Adrenal gland (tissue), 12 donors: ENCODE data around the gene IL3. TPM values are rescaled to one million over a fixed set of nuclear protein-coding genes. Genes with fewer than 3 reads are reported as not detected.

Experiments used
- DNase-seq, 7 donors: peaks; one replicate each; pipeline ENCODE4 v3.0.0-alpha.2; 2019 to 2020
- H3K27ac ChIP-seq, 5 donors: fragments of 200-600 bp; sonication (generic) in 4 of 5; 1 replicate in 3 of 5; 2 replicates in 2 of 5; pipeline versions ENCODE4 v1.5.1 to v1.8.0; 2016 to 2020; ENCODE audit warnings: mild to moderate bottlenecking in 1 of 5
- H3K27me3 ChIP-seq: fragments of 200-600 bp; 2 replicates; pipeline ENCODE4 v1.8.0; 2021
- H3K36me3 ChIP-seq, 2 donors: fragments of 200-600 bp; replicated peaks in 1 of 2; 1 replicate in 1 of 2; 2 replicates in 1 of 2; pipeline versions ENCODE4 v1.5.1 to v1.8.0; 2018 to 2022
- H3K4me1 ChIP-seq, 2 donors: fragments of 200-600 bp; replicated peaks in 1 of 2; 1 replicate in 1 of 2; 2 replicates in 1 of 2; pipeline versions ENCODE4 v1.5.1 to v1.8.0; 2018 to 2021
- H3K4me3 ChIP-seq, 4 donors: fragments of 200-600 bp; sonication (generic) in 3 of 4; one replicate each; pipeline ENCODE4 v1.5.1; 2016 to 2018
- H3K9me3 ChIP-seq, 3 donors: fragments of 200-600 bp; sonication (generic) in 1 of 3; replicated peaks in 1 of 3; 1 replicate in 2 of 3; 2 replicates in 1 of 3; pipeline versions ENCODE4 v1.5.1 to v1.8.0; 2016 to 2021
- CTCF ChIP-seq, 6 experiments: fragments of 450-650 bp in 4 of 6; fragments of 200-600 bp in 2 of 6; sonication (generic) in 1 of 6; IDR thresholded peaks; 1 replicate in 5 of 6; 2 replicates in 1 of 6; pipeline versions ENCODE4 v1.5.1 to v1.8.0; 2016 to 2021; ENCODE audit warnings: antibody characterized with exemption in 6 of 6, mild to moderate bottlenecking in 2 of 6, moderate library complexity in 1 of 6
- POLR2A ChIP-seq, 2 donors: fragments of 450-650 bp; IDR thresholded peaks; one replicate each; pipeline ENCODE4 v1.6.1; 2017; ENCODE audit warnings: antibody characterized with exemption in 2 of 2, mild to moderate bottlenecking in 2 of 2, moderate library complexity in 1 of 2
- WGBS, 4 donors: extraction: QIAGEN DNeasy Blood & Tissue Kit in 2 of 4; methylation state at CpG; one replicate each; pipeline versions ENCODE4 v1.1.5 to v1.1.7; 2013 to 2017; 5-methylcytosine and 5-hydroxymethylcytosine counted together
- intact Hi-C, 2 donors: fragments of 100-400 bp; cut with DNase I; formaldehyde crosslinking; loops; one replicate each; pipeline versions ENCODE4 v1.14.1 to v1.15.0; 2022 to 2023
- polyA plus RNA-seq, 3 donors: library from polyadenylated mRNA; stranded (reverse); fragments of 200-250 nt in 2 of 3; fragments of 350-450 nt in 1 of 3; fragmentation: Illumina TruSeq in 1 of 3; extraction: RNeasy Lipid Tissue Mini Kit (QIAGEN cat#74804) in 1 of 3; gene quantifications; one replicate each; pipeline ENCODE4 v1.2.3, GENCODE V29; 2013 to 2014
- total RNA-seq, 9 donors: library from RNA; depleted of rRNA in 4 of 9; stranded (reverse); fragments of >200 nt in 4 of 9; fragments of 120-200 nt in 1 of 9; fragmentation: NEBNext Ultra II Directional in 1 of 9; extraction: Animal tissue kit (Norgen Biotek cat#: 25700) in 1 of 9; gene quantifications; one replicate each; pipeline versions ENCODE4 v1.1.0 to v1.2.4, GENCODE V29; 2013 to 2023
- donor health status: healthy with polysubstance abuse.
- donor health status: Bipolar disorder and iron deficiency.
- donor health status: DM: yes; HTN: yes; CAD: no.
- donor health status: DM: no; HTN: no; CAD: no.
- donor health status: DM: no; HTN: no; CAD: no.
- donor health status: DM: yes; HTN: yes; CAD: no.

IL3 gene
- total and polyA plus RNA-seq, 12 donors, result not detected

GRCh38 chr5:132012371-132013005 is 48.0 kb upstream of the IL3 start:
- DNase-seq, result peak in 6 of 7 donors; percentile 33 to 55 (median 47)
- Histone ChIP-seq H3K27me3 (no peaks in the 10 kb centered on the region), H3K4me3 (no peak overlapping the region), H3K9me3 (no peaks in the 10 kb centered on the region), H3K27ac (no peak overlapping the region), H3K4me1 (peaks cover 5 to 11% of the 10 kb centered on the region in 2 donors), H3K36me3 (no peaks in the 10 kb centered on the region)
- intact Hi-C loops, result no loop called here
- WGBS, 4 donors, result 44 to 55% (median 46%) methylated on average over 5 to 7 of the region's 7 CpGs
- TF ChIP-seq CTCF (IDR thresholded peaks at IDR 0.05) (no peak), POLR2A (IDR thresholded peaks at IDR 0.05) (no peak)

- H3K4me3 ChIP-seq, result no peak overlapping the region
- WGBS, 4 donors, result 75 to 87% (median 82%) methylated on average over 5 of the region's 5 CpGs
- intact Hi-C loops, result no loop called here
- TF ChIP-seq CTCF (IDR thresholded peaks at IDR 0.05) (no peak), POLR2A (IDR thresholded peaks at IDR 0.05) (no peak)
- no peaks in the 10 kb centered on the region for H3K36me3 ChIP-seq
- no peak overlapping the region for H3K27ac ChIP-seq
- peak in 2 of 7 donors; percentile 6 to 36 for DNase-seq
- H3K9me3 ChIP-seq, result no peaks in the 10 kb centered on the region
- H3K27me3 ChIP-seq, result no peaks in the 10 kb centered on the region
- H3K4me1 ChIP-seq, result peaks cover 5 to 8% of the 10 kb centered on the region in 2 donors
These were observed 47.3 kb upstream of the IL3 start for GRCh38 chr5:132013006-132013689.

- H3K9me3 ChIP-seq, result no peaks in the 10 kb centered on the region
- DNase-seq, result peak in 3 of 7 donors; percentile 2 to 35 (median 12)
- TF ChIP-seq POLR2A (IDR thresholded peaks at IDR 0.05), result no peak
- no peak for TF ChIP-seq CTCF (IDR thresholded peaks at IDR 0.05)
- no peak overlapping the region for H3K4me3 ChIP-seq
- peaks cover 5 to 8% of the 10 kb centered on the region in 2 donors for H3K4me1 ChIP-seq
- H3K27ac ChIP-seq, result no peak overlapping the region
- H3K36me3 ChIP-seq, result no peaks in the 10 kb centered on the region
- 76 to 95% (median 87%) methylated on average over 2 of the region's 2 CpGs for WGBS, 4 donors
- intact Hi-C loops, result no loop called here
- H3K27me3 ChIP-seq, result no peaks in the 10 kb centered on the region
These were observed 46.7 kb upstream of the IL3 start for GRCh38 chr5:132013711-132014110.

GRCh38 chr5:132016721-132017250 is 43.7 kb upstream of the IL3 start:
- no peaks in the 10 kb centered on the region for H3K36me3 ChIP-seq
- no peak overlapping the region for H3K4me3 ChIP-seq
- intact Hi-C loops, result no loop called here
- 71 to 90% (median 85%) methylated on average over 3 of the region's 3 CpGs for WGBS, 4 donors
- DNase-seq, result no peak
- no peak for TF ChIP-seq POLR2A (IDR thresholded peaks at IDR 0.05)
- no peak for TF ChIP-seq CTCF (IDR thresholded peaks at IDR 0.05)
- H3K9me3 ChIP-seq, result no peaks in the 10 kb centered on the region
- no peaks in the 10 kb centered on the region for H3K27me3 ChIP-seq
- peaks cover 2 to 3% of the 10 kb centered on the region in 2 donors for H3K4me1 ChIP-seq
- H3K27ac ChIP-seq, result no peak overlapping the region
